Measurements from ENCODE around the gene DPYSL5. TPM values are rescaled to one million over a fixed set of nuclear protein-coding genes. Genes with fewer than 3 reads are reported as not detected.
A peak's percentile ranks its signal among the peaks of the same experiment; 100 is the strongest.

DPYSL5 gene
- total RNA-seq, 2 experiments from 2014 or later = not detected

- no peak for ATAC-seq (ENCODE audit: poor library complexity)
- Histone ChIP-seq H3K9me3 (ENCODE audit: control insufficient read depth in 1 of 2, insufficient read depth in 1 of 2, low read length in 2 of 2) (peaks cover 0 to 12% of the 10 kb centered on the region in 2 experiments), H3K27ac (ENCODE audit: low read depth in 1 of 2, low read length in 2 of 2) (no peak overlapping the region), H3K27me3 (ENCODE audit: control insufficient read depth in 1 of 2, insufficient read depth in 2 of 2, low read length in 2 of 2) (peaks cover 37 to 56% of the 10 kb centered on the region in 2 experiments), H3K4me3 (ENCODE audit: low read length) (no peak overlapping the region), H3K36me3 (ENCODE audit: insufficient read depth, low read length) (no peaks in the 10 kb centered on the region), H3K4me1 (ENCODE audit: insufficient read depth, low read length) (peaks cover 35% of the 10 kb centered on the region)
- DNase-seq = no peak
- H3K9me3 Mint-ChIP-seq = no peaks in the 10 kb centered on the region
- POLR2A ChIA-PET = no interaction called here
- H3K4me1 Mint-ChIP-seq (ENCODE audit: low read depth) = peaks cover 16% of the 10 kb centered on the region
- H3K4me3 Mint-ChIP-seq = no peak overlapping the region
- H3K27ac Mint-ChIP-seq = no peak overlapping the region
- peaks cover 69% of the 10 kb centered on the region for H3K27me3 Mint-ChIP-seq
- intact Hi-C loops (cut with DNase I, micrococcal nuclease) = loop anchor here in 1 of 2 experiments (10.0 kb wide), 1 partner anchor 440 kb away; the partner anchor contains the start of gene TRIM54
- no peaks in the 10 kb centered on the region for H3K36me3 Mint-ChIP-seq (ENCODE audit: low read depth)
- CTCF ChIA-PET = interaction anchor here (2.0 kb wide), 1 partner anchor 77 kb away, joined by 15 read pairs; no protein-coding TSS in a partner anchor
- no peak for TF ChIP-seq CTCF (IDR thresholded peaks at IDR 0.05)
Measured at GRCh38 chr2:26845021-26845420, 2.9 kb upstream of the DPYSL5 start.

GRCh38 chr2:26846334-26847306 lies 1.3 kb upstream of the DPYSL5 start:
- ATAC-seq (ENCODE audit: poor library complexity) = peak; percentile 75
- H3K4me1 Mint-ChIP-seq (ENCODE audit: low read depth) = peaks cover 23% of the 10 kb centered on the region
- DNase-seq = peak; percentile 32 to 80 (median 49)
- peak overlapping the region; percentile 87 for H3K4me3 Mint-ChIP-seq
- peaks cover 46 to 69% of the 10 kb centered on the region in 2 experiments for H3K27me3 ChIP-seq (ENCODE audit: control insufficient read depth in 1 of 2, insufficient read depth in 2 of 2, low read length in 2 of 2)
- TF ChIP-seq CTCF (IDR thresholded peaks at IDR 0.05) = peak; percentile 81
- ChIA-PET CTCF (interaction anchor here (0.9 to 2.0 kb wide), 13 partner anchors 12 to 457 kb away, joined by 3 to 15 read pairs (median 5); no protein-coding TSS in a partner anchor), POLR2A (interaction anchor here (0.7 to 1.7 kb wide), 2 partner anchors 76 to 95 kb away, joined by 3 to 4 read pairs; no protein-coding TSS in a partner anchor)
- peaks cover 36% of the 10 kb centered on the region for H3K4me1 ChIP-seq (ENCODE audit: insufficient read depth, low read length)
- H3K4me3 ChIP-seq (ENCODE audit: low read length) = no peak overlapping the region
- no peaks in the 10 kb centered on the region for H3K36me3 ChIP-seq (ENCODE audit: insufficient read depth, low read length)
- peaks cover 71% of the 10 kb centered on the region for H3K27me3 Mint-ChIP-seq
- H3K27ac Mint-ChIP-seq = no peak overlapping the region
- H3K9me3 ChIP-seq (ENCODE audit: control insufficient read depth in 1 of 2, insufficient read depth in 1 of 2, low read length in 2 of 2) = peaks cover 0 to 13% of the 10 kb centered on the region in 2 experiments
- intact Hi-C loops (cut with DNase I, micrococcal nuclease) = loop anchor here (1.0 to 10.0 kb wide), 4 partner anchors 76 to 438 kb away; partner anchors contain the start of gene TRIM54 (in 1 of the 2)
- no peaks in the 10 kb centered on the region for H3K36me3 Mint-ChIP-seq (ENCODE audit: low read depth)
- no peak overlapping the region for H3K27ac ChIP-seq (ENCODE audit: low read depth in 1 of 2, low read length in 2 of 2)
- no peaks in the 10 kb centered on the region for H3K9me3 Mint-ChIP-seq

- intact Hi-C loops (cut with DNase I, micrococcal nuclease) = loop anchor here in 1 of 2 experiments (2.0 to 10.0 kb wide), 2 partner anchors 170 to 438 kb away; partner anchors contain the start of gene TRIM54
- Histone ChIP-seq H3K27me3 (ENCODE audit: control insufficient read depth in 1 of 2, insufficient read depth in 2 of 2, low read length in 2 of 2) (peaks cover 46 to 75% of the 10 kb centered on the region in 2 experiments), H3K4me1 (ENCODE audit: insufficient read depth, low read length) (peaks cover 36% of the 10 kb centered on the region), H3K4me3 (ENCODE audit: low read length) (no peak overlapping the region), H3K9me3 (ENCODE audit: control insufficient read depth in 1 of 2, insufficient read depth in 1 of 2, low read length in 2 of 2) (peaks cover 0 to 13% of the 10 kb centered on the region in 2 experiments), H3K36me3 (ENCODE audit: insufficient read depth, low read length) (no peaks in the 10 kb centered on the region), H3K27ac (ENCODE audit: low read depth in 1 of 2, low read length in 2 of 2) (no peak overlapping the region)
- Mint-ChIP-seq H3K36me3 (ENCODE audit: low read depth) (no peaks in the 10 kb centered on the region), H3K27ac (no peak overlapping the region), H3K4me3 (peak overlapping the region; percentile 87), H3K9me3 (no peaks in the 10 kb centered on the region), H3K4me1 (ENCODE audit: low read depth) (peaks cover 23% of the 10 kb centered on the region), H3K27me3 (peaks cover 74% of the 10 kb centered on the region)
- DNase-seq = peak in 1 of 14 experiments; percentile 12
- no peak for TF ChIP-seq CTCF (IDR thresholded peaks at IDR 0.05)
- ChIA-PET POLR2A (interaction anchor here (1.7 kb wide), 1 partner anchor 75 kb away, joined by 4 read pairs; no protein-coding TSS in a partner anchor), CTCF (interaction anchor here (1.8 to 2.0 kb wide), 2 partner anchors 75 to 96 kb away, joined by 12 to 15 read pairs; no protein-coding TSS in a partner anchor)
- no peak for ATAC-seq (ENCODE audit: poor library complexity)
Measured at GRCh38 chr2:26847307-26847654, 651 bp upstream of the DPYSL5 start.
